HG03159 (cell line): ENCODE results near the gene ZDHHC11B.
"Not testable (repeated sequence)": the region's sequence is repeated elsewhere in the genome, so short reads cannot be mapped to it uniquely, and the experiment has no call there.

Experiments
- ATAC-seq: cut with Tn5 transposase; IDR thresholded peaks from one replicate; pipeline ENCODE4 v1.9.1; 2021; ENCODE audit warnings: mild to moderate bottlenecking, moderate library complexity; ENCODE audit not compliant: unreplicated experiment

ZDHHC11B gene

DNA sequence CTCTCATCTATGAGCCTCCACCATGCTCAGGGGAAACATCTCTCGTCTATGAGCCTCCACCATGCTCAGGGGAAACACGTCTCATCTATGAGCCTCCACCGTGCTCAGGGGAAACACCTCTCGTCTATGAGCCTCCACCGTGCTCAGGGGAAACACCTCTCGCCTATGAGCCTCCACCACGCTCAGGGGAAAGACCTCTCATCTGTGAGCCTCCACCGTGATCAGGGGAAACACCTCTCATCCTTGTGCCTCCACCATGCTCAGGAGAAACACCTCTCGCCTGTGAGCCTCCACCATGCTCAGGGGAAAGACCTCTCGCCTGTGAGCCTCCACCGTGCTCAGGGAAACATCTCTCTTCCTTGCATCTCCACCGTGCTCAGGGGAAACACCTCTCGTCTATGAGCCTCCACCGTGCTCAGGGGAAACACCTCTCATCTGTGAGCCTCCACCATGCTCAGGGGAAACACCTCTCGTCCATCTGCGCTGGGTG, 30.3 kb downstream of the ZDHHC11B start:
- ATAC-seq = not testable (repeated sequence)

DNA sequence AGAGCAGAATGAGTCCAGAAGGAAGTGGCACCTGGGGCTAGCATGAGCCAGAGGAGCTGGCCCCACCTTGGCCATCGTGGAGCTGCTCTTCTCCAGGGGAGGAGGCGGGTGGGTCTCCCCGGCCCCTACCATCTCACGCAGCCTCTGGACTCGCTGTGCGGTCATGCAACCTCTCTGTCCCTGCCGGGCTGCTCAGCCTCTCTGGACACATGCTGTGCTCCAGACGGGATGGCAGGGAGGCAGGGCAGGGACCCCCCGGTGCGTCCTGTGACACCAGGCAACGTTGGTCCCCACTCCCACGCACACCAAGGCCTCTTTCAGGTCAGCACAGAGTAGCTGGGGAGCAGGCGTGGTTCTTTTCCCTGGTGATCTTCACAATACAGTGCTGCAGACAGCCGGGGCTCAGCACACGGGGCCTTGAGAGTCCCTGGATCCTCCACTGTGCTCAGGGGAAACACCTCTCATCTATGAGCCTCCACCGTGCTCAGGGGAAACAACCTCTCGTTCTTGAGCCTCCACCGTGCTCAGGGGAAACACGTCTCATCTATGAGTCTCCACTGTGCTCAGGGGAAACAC, 30.9 kb downstream of the ZDHHC11B start:
- ATAC-seq = not testable (repeated sequence)

DNA sequence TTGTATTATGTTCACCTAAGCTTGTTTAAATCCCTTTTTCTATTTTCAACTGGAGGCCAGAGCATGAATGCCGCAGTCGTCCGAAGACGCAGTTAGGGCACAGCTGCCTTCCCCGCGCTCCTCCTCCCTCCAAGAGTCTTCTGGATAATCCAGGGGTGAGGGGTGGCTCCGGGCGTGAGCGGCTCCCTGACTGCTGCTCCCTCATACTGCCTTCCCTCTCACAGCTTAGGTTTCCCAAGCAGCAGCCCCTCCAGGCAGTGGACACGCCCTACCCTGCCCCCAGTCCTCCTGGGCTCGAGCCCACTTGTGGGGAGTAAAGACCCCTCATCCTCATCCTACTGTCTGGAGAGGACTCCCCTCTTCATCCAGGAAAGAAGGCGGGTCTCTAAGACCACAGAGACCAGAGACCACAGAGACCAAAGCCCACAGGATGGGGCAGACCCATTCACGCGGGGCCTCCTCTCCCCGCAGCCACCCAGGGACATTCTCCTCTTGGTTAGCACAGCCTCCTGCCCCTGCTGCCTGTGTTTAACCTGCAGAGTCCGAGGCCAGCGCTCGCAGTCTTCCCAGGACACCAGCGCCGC, 31.9 kb downstream of the ZDHHC11B start:
- not testable (repeated sequence) for ATAC-seq

DNA sequence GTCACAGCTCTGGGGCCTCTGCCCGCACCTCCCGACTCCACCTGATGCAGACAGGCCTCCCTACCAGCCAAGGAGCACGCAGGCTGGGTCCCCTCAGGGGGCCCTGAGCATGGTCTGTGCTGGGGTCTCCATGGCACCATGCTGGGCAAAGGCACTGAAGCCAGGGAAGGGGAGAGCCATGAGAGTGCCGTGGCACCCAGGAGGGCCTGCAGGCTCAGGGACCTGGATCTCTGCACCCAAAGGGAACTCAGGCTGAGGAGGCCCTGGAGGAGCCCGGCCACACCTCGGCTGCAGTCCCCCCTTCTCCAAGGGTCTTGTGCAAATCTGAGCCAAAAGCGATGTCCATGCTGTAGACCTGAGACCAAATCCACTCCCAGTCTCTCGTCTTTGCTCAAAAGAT, 32.5 kb downstream of the ZDHHC11B start:
- ATAC-seq = not testable (repeated sequence)

DNA sequence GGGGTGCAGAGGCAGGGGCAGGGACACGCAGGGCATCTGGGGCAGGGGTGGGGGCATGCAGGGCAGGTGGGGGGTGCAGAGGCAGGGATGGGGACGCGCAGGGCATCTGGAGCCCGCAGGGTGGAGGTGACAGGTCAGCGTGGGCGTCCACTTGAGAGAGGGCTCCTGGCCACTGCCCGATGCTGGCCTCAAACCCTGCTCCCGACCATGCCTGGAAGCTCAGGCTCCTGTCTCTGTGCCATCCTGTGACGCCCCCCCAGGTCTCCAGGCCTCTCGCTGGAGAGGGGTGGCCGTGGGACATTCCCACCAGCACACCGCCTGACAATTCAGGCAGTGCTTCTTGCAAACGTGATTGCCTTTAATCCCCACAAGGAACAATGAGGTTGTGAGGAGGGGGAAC, 33.0 kb downstream of the ZDHHC11B start:
- no peak for ATAC-seq

DNA sequence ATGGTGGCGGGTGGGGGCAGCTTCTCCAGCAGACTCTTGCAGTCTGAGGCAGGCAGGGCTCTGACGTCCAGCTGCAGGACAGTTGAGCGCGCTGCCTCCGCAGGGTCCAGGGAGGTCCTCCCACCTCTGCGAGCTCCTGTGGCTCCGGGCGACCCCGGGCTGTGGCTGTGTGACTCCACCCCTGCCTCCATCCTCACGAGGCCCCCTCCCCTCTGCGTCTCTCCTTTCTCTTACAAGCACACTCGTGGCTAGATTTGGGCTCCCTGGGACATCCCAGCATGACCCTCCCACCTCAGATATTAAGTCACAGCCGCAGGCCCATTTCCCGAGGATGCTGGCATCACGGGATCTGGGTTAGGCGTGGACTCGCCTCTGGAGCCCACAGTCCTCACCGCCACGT, 34.3 kb downstream of the ZDHHC11B start:
- ATAC-seq = not testable (repeated sequence)

DNA sequence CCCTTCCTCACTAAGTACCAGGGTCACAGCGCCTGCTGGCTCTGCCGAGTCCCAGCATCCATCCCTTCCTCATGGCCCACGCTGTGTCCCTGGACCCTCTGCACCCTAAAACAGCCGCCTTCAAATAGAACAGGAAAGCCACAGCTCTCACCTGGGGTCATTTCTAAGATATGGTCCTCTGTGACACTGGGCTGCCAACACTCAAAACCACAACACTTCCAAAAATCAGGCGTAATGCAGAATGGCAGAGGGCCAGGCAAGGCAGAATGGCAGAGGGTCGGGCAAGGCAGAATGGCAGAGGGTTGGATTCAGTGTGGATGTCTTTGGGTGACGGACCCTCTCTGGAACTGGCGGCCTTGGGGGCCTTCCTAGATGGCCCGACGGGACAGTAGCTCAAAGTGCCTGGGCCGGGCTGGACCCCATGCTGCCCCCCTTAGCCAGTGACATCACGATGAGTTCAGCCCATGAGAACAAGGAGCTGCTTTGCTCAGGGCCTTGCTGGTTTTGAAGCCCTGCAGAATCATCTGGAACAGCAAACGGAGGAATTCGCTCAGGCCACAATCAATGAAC, 35.3 kb downstream of the ZDHHC11B start:
- ATAC-seq = no peak

DNA sequence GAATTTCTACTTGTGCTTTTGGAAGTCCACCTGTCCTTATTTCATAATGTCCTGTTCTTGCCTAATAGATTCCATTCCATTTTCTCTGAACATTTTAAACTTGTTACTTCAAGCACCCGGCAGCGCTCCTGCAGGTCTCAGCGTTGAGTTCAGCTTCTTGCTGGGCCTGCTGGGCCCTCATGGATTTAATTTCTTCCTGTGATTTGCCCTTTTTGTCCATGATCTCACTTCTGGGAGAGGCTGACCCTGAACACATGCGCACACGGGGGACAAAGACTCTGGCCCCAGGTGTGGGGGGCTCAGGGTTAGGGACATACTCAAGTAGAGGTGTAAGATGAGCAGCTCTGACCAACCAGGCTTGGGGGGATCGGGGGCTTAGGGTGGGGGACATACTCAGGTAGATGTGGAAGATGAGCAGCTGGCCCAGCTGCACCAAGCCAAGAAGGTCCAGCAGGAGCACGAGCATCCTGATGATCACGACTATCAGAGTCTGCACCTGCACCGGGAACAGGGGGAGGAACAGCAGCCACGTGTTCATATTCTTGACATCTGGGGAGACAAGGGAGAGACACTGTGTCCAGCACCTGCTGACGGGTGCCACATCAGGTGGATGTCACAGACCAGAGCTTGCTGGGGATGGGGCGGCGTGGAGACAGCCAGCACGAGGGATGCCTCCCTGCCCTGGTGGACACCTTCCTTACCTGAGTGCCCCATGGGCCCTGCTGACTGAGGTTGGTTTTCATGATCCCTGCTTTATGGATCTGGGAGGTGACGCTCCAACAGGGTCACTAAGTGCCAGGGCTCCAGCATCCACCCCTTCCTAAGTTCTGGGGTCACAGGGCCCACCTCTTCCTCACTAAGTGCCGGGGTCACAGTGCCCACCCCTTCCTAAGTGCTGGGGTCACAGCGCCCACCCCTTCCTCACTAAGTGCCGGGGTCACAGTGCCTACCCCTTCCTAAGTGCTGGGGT, 36.2 kb downstream of the ZDHHC11B start:
- not testable (repeated sequence) for ATAC-seq

DNA sequence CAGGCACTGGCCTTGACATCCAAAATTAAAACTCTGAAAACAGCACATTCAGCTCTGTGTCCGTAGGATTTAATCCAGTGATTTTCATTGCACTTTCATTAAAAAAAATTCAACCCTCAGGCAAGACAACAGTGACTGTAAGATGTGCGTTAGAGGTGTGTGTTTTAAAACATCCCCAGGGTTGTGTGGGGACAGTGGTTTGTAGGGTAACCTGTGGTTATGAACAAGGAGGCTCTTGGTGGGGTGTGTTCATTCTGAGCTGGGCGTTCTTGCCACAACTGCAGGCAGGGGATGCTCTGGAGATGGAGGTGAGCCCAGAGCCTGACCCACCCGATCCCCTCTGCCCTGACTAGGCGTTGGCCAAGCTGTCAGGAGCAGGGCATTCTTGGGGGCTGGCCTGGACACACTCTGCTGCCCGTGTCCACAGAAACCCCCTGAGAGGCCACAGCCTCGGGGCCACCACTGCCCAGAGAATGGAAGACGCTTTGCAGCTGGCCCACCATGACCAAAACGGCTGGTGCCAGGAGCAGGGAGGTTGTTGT, 37.2 kb downstream of the ZDHHC11B start:
- not testable (repeated sequence) for ATAC-seq

DNA sequence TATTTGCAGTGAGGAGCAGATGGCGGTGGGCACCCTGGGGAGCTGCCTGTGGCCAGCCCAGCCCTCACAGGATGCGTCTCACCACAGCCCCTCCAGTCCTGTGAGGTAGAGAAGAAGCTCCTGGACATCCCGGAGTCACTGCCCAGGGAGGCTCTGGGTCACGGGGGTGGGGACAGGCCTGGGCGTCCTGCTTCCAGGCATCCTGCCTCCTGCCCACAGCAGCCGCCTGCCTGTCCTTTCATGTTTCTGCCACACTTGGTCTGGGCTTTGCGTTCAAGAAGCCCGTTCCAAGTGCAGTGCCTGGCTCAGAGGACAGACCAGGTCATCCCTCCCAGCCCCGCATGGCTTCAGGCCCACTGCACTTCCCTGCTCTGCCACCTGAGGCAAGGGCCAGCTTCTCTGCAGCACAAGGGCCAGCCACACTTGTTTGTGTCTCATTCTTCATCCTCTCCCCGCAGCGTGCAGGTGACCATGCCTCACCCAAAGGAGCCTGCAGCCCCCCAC, 38.2 kb downstream of the ZDHHC11B start:
- no peak for ATAC-seq

DNA sequence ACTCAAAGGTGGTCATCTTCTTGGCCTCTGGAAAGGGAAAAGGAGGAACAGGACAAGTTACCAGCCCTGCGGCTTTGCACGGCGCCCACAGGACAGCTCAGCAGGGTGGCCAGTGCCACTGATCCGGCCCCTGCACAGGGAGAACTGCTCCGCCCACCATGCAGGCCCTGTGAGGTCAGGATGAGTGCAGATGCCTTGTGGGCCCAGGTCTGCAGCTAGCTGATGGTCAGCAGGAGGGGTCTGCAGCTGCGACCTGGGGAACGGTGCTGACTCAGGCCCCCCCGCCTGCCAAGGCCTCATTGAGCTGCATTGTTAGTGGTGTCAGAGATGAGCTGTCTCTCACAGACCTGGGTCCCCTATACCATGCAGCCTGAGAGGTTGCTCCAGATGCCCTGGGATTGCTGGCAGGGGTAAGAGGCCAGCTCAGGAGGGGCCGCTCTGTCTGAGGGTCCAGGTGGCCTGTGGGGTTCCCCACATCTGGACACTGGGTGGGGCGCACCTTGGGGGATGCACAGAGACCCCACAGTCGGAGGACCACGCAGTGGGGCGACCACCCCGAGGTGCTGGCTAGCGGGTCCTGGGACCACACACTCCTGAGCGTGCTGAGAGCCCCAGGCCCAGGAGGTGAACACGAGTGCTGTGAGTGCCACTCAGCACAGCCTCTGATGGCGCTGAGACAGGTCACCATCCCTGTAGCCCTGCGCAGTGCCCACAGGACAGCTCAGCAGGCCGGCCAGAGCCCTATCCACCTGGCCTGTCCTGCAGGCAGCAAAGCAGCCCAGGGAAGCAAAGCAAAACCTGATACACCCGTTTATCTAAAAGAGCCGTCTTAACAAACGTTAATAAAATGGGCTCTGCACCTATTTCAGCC, 39.0 kb downstream of the ZDHHC11B start:
- ATAC-seq = not testable (repeated sequence)

DNA sequence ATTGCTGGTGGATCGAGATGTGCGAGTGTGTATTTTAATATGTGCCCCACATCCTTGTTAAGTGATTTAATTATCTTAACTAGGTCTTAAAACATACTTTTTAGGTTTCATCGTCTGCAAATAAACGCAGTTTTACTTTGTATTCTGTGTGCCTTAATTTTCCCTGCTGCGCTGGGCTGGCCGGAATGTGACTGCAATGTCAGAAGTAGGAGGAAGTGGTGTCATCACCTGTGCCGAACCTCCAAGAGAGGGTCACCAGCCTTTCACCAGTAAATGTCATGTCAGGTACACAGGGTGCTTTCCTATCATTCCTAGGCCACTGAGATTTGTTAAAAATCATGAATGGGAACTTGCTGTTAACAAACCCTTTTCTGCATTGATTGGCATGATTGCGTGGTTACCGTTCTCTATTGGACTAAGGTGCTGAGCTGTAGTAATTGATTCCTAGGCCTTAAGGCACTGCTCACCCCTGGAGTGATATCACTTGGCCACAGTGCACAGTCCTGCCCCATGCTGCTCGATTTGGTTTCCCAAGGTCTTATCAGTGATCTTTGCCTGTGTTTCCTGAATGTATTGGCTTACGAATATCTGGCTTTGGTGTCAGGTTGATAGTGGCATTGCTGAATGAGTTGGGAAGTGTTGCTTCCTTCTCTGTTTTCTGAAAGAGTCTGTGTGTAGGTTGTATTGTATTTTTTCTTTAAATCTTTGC, 40.7 kb downstream of the ZDHHC11B start:
- ATAC-seq = not testable (repeated sequence)

DNA sequence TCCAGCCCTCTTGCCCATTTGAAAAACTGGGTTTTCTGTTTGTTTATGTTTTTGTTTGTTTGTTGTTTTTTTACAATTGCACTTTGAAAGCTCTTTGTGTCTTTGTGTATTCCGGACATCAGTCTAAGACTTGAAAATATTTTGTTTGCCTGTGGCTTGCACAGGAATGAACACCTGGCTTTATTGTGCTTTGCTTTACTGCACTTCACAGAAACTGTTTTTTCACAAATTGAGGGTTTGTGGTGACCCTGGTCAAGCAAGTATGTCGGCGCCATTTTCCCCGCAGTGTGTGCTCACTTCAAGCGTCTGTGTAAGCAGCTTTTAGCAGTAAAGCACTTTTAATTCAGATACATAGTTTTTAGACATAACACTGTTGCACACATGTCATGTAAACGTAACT, 42.3 kb downstream of the ZDHHC11B start:
- not testable (repeated sequence) for ATAC-seq

DNA sequence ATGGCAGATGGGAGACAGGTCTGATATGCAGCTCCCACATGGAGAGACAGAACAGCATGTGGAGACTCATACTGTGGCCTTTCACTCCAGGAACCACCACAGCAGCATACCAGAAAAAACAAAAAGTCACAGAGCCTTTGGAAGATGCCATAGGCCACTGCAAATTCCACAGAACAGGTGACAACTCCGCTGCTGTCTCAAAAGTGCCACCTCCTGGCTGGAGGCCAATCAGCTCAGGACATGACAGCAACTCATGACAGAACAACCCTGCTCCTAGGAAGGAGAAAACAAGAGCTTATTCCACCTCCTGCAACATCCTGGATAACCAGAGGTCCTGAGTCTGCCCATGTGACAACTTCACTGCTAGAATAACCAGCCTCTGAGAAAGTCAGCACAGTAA, 50.4 kb downstream of the ZDHHC11B start:
- not testable (repeated sequence) for ATAC-seq

DNA sequence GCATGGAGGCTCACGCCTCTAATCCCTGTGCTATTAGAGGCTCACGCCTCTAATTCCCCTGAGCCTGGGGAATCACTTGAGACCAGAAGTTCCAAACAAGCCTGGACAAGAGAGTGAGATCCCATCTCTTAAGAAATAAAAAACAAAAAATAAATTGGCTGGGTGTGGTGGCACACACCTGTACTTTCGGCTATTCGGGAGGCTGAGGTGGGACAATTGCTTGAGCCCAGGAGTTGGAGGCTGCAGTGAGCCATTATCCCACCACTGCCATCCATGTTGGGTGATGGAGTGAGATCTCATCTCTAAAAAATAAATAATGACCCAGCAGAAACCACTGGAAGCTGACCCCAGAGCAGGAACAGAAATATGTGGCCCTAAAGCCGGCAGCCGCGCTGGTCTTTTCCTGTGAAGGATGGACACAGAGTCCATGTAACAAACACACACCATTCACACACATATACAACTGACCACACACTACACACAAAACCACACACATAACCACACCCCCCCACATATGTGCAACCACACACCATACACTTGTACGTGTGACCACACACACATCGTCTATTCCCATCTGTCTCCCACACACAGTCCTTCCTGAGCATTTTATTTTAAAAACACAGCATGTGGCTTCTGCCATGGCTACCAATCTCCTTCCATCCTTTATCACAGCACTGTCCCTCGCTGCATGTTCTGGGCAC, 51.6 kb downstream of the ZDHHC11B start:
- ATAC-seq = not testable (repeated sequence)

DNA sequence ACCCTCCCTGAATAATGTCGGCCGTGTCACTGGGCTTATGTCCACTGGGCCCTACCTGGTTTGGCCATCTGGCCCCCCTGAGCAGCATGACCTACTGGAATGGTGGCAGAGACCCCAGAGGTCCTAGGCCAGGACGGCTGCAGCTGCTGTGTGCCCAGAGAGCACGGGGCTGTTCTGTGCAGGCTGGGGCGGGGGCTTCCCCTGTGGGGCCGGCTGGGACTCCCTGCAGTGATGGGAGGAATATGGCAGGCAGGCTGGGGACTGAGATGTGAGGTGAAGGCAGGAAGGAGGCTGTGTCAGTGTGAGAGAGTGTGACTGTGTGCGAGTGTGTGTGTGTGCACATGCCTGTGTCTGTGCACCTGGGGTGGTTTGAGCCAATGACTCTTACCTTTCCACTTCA, 55.3 kb downstream of the ZDHHC11B start:
- not testable (repeated sequence) for ATAC-seq

DNA sequence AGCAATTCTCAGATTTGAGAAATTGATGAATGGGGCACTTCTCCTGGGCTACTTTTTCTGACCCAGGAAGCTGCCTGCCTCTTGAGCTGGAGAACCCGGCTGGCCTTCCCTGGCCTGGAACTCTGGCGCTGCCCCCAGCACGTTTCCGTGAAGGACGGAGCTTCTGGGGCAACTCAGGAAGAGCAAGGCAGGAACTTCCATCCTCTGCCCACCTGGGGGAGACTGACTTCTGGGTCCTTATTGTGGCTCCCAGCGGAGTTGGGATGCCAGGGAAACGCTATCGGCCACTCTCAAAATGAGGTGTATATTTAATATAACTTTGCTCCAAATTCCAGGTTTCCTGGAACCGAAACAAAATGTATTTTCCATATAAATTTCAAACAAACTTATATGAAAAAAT, 57.4 kb downstream of the ZDHHC11B start:
- not testable (repeated sequence) for ATAC-seq

DNA sequence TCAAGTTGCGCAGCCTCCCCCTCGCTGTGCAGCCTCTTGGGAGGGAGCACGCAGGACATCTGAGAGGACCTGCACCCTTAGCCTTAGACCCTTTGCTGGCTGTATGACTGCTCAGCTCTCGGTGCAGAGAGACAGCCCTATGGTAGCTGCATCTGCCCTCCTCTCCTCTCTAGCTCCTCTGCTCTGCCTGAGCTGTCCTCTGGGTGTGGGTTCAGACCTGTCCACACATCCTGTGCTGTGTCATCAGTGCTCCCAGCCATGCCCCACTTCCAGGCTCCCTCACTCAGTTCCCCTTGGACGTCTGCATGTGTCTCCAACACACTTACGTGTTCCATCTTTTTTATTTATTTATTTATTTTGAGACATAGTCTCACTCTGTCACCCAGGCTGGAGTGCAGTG, 60.7 kb downstream of the ZDHHC11B start:
- ATAC-seq = not testable (repeated sequence)
